OCI-LY7 (cell line): ENCODE data around the gene FOXK1.

ENCODE experiments used
- CTCF ChIP-seq: fragments of 200-600 bp; sonication (generic); conservative IDR thresholded peaks from 2 replicates; pipeline ENCODE4 v1.5.1; 2014; ENCODE audit warnings: mild to moderate bottlenecking, antibody characterized with exemption, low read length, moderate library complexity, mixed read lengths
- EZH2phosphoT487 ChIP-seq: fragments of 200-600 bp; sonication (generic); IDR thresholded peaks from 2 replicates; pipeline ENCODE4 v1.6.1; 2018; ENCODE audit warnings: low read depth, borderline replicate concordance, mild to moderate bottlenecking, mixed run types, antibody characterized with exemption, low read length, moderate library complexity, mixed read lengths

DNA sequence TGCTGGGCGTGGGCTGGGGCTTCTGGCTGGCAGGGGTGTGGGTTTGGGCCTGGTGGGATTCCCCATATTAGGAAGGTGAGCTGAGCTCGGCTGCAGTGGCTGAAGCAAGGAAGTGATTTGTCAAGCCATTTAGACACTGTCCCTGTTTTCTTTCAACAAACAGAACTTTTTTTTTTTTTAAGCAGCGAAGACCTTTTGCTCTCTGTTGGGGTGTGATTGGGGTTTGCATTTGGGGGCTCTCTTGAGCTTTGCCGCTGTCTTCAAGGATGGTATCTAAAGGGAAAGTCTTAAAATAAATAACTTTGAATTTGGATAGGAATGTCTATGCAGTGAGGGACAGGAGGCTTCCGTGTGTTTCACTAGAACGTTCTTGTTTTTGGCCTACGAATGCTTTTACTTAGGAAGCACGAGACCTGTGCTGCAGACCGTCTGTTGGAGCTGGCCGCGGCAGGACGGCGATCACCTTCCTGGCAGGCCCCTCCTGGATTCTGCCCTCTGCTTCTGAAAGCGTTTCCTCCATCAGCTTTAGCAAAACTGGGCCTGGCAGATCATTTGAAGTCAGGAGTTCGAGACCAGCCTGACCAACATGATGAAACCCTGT lies 43.9 kb downstream of the FOXK1 start:
- TF ChIP-seq CTCF (no peak), EZH2phosphoT487 (no peak)
